AG04450 (cell line): ENCODE measurements around the gene MRAP. TPM values are rescaled to one million over a fixed set of nuclear protein-coding genes. Genes with fewer than 3 reads are reported as not detected.

Experiments
- CTCF ChIA-PET: fragments of 300-600, 350-600 bp; formaldehyde crosslinking; extraction: SDS; loops from one replicate; lab custom pipeline; 2022; ENCODE audit warnings: antibody characterized with exemption, inconsistent platforms; lab: Charles Lee
- POLR2A ChIA-PET: fragments of 350-600 bp; formaldehyde crosslinking; extraction: SDS; loops from one replicate; lab custom pipeline; 2021; ENCODE audit warnings: antibody characterized with exemption, inconsistent platforms; lab: Yijun Ruan, JAX
- DNase-seq: peaks from one replicate; pipeline ENCODE4 v3.0.0-alpha.2; 2011; ENCODE audit warnings: low read depth, low spot score
- H3K27ac ChIP-seq: one replicate; pipeline ENCODE4 v1.5.1; 2012; ENCODE audit warnings: low read depth, low read length, control low read depth
- H3K27me3 ChIP-seq: one replicate; pipeline ENCODE4 v1.6.0; 2012; ENCODE audit warnings: low read length; ENCODE audit not compliant: control insufficient read depth, insufficient read depth
- H3K4me3 ChIP-seq: 2 replicates; pipeline ENCODE4 v1.5.1; 2011; ENCODE audit warnings: mild to moderate bottlenecking, low read depth, low read length, control low read depth
- H3K9me3 ChIP-seq: 2 replicates; pipeline ENCODE4 v1.5.1; 2012; ENCODE audit warnings: low read length; ENCODE audit not compliant: control insufficient read depth, insufficient read depth
- polyA plus RNA-seq: library from polyadenylated mRNA; depleted of rRNA; stranded (reverse); fragments of >200 nt; gene quantifications from 2 replicates; pipeline ENCODE4 v1.2.3, GENCODE V29; 2011
- TF ChIP-seq, protein P1 (sequence below): IDR thresholded peaks from 2 replicates; pipeline ENCODE4 v1.5.1; 2011; ENCODE audit warnings: low read depth, low read length, control low read depth, inconsistent platforms

MRAP gene
- polyA plus RNA-seq, 1 experiment, result not detected

DNA sequence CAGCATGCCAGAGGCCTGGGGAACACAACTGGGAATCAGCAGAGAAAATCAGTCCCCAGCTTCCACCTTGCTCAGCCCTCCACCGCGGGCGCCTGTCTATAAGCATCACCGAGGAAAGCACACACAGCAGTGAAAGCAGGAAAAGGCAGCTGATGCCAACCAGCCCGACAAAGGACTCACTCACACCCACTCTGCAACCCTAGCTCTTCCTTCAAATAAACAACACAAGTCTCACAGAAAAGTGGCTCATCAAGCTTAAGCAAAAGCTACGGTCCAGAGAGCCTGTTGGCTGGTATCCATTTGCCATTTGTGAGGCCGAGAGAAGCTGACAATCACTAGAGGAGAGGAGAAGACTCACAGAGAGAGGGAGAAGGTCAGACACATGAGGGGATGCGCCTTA, 27.1 kb downstream of the MRAP start:
- CTCF ChIA-PET, result no interaction called here
- no peak for DNase-seq
- no peak overlapping the region for H3K4me3 ChIP-seq

GRCh38 chr21:32328595-32328994, 29.9 kb downstream of the MRAP start:
- no peak for DNase-seq
- Histone ChIP-seq H3K4me3 (no peak overlapping the region), H3K27me3 (no peaks in the 10 kb centered on the region), H3K27ac (peak overlapping the region; percentile 81), H3K9me3 (no peaks in the 10 kb centered on the region)
- CTCF ChIA-PET, result no interaction called here
- POLR2A ChIA-PET, result no interaction called here
- TF ChIP-seq, protein P1, sequence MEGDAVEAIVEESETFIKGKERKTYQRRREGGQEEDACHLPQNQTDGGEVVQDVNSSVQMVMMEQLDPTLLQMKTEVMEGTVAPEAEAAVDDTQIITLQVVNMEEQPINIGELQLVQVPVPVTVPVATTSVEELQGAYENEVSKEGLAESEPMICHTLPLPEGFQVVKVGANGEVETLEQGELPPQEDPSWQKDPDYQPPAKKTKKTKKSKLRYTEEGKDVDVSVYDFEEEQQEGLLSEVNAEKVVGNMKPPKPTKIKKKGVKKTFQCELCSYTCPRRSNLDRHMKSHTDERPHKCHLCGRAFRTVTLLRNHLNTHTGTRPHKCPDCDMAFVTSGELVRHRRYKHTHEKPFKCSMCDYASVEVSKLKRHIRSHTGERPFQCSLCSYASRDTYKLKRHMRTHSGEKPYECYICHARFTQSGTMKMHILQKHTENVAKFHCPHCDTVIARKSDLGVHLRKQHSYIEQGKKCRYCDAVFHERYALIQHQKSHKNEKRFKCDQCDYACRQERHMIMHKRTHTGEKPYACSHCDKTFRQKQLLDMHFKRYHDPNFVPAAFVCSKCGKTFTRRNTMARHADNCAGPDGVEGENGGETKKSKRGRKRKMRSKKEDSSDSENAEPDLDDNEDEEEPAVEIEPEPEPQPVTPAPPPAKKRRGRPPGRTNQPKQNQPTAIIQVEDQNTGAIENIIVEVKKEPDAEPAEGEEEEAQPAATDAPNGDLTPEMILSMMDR, result no peak

More for the DNA sequence above, 27.1 kb downstream of the MRAP start:
- POLR2A ChIA-PET, result interaction anchor here (0.6 to 1.2 kb wide), 2 partner anchors 23 to 275 kb away, joined by 3 to 10 read pairs; no protein-coding TSS in a partner anchor
- TF ChIP-seq, protein P1, result no peak
- Histone ChIP-seq H3K27ac (no peak overlapping the region), H3K9me3 (no peaks in the 10 kb centered on the region), H3K27me3 (no peaks in the 10 kb centered on the region)

DNA sequence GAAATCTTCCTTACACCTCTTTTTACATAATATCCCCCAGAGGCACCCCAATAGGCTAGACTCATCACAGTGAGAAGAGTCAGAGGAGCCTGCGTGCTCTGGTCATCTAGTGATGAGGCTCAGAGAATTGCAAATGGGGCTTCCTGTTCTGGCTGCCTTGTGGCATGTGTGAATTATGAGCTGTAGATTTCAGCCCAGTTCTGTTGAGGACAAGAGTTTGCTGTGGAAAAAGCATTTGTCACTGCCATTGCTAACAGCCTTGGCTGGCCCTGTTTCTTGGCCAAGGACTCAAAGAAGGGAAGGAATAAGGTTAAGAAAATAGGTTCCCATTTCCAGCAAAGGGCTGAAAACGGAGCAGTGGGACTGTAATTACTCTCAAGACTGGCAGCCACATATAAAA, 30.7 kb downstream of the MRAP start:
- ChIA-PET CTCF (interaction anchor here (1.7 kb wide), 1 partner anchor 272 kb away, joined by 15 read pairs; no protein-coding TSS in a partner anchor), POLR2A (no interaction called here)
- H3K9me3 ChIP-seq, result no peaks in the 10 kb centered on the region
- no peak for DNase-seq
- H3K27ac ChIP-seq, result peak overlapping the region; percentile 81
- H3K27me3 ChIP-seq, result no peaks in the 10 kb centered on the region
- no peak overlapping the region for H3K4me3 ChIP-seq
- TF ChIP-seq, protein P1, result no peak

GRCh38 chr21:32329776-32330175, 31.1 kb downstream of the MRAP start:
- Histone ChIP-seq H3K9me3 (no peaks in the 10 kb centered on the region), H3K27ac (peak overlapping the region; percentile 81), H3K27me3 (no peaks in the 10 kb centered on the region), H3K4me3 (no peak overlapping the region)
- no peak for DNase-seq
- POLR2A ChIA-PET, result no interaction called here
- TF ChIP-seq, protein P1, result no peak
- CTCF ChIA-PET, result interaction anchor here (0.8 to 1.7 kb wide), 2 partner anchors 46 to 271 kb away, joined by 9 to 15 read pairs; no protein-coding TSS in a partner anchor

DNA sequence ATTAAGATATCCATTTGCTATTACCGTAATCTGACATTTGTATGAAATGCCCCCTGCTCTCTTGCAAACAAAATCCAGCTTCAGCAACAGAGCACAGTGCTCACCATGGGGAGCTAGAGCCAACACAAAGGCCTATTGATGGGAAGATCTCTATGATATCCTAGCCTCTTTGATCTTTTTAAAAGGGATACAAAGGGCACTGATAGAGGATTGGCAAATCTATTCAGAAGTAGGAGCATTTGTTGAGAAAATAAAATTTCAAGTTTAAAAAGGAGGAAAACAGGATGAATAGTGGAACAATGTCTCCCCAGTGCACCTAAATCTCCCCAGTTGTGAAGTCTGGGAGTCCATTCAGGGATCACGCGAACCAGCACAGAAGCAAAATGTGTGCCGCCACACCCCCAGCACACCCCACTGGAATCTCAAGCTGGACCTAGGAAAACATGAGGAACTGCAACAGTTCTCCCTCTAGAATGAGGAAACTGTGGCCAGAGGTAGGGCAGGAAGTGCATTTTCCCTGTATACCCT, 32.2 kb downstream of the MRAP start:
- ChIA-PET POLR2A (interaction anchor here (0.7 kb wide), 1 partner anchor 144 kb away, joined by 9 read pairs; no protein-coding TSS in a partner anchor), CTCF (interaction anchor here (0.8 to 1.7 kb wide), 2 partner anchors 44 to 270 kb away, joined by 9 to 15 read pairs; no protein-coding TSS in a partner anchor)
- H3K27ac ChIP-seq, result no peak overlapping the region
- no peaks in the 10 kb centered on the region for H3K27me3 ChIP-seq
- no peak for DNase-seq
- TF ChIP-seq, protein P1, result no peak
- no peaks in the 10 kb centered on the region for H3K9me3 ChIP-seq
- no peak overlapping the region for H3K4me3 ChIP-seq
